GM19372 (cell line): Measurements from ENCODE around the gene NEK1.
"Not testable (repeated sequence)": the region's sequence is repeated elsewhere in the genome, so short reads cannot be mapped to it uniquely, and the experiment has no call there.

Experiments used
- ATAC-seq: cut with Tn5 transposase; IDR thresholded peaks from one replicate; pipeline ENCODE4 v1.9.1; 2021; ENCODE audit warnings: mild to moderate bottlenecking, low read depth, moderate library complexity; ENCODE audit not compliant: unreplicated experiment

The NEK1 gene

DNA sequence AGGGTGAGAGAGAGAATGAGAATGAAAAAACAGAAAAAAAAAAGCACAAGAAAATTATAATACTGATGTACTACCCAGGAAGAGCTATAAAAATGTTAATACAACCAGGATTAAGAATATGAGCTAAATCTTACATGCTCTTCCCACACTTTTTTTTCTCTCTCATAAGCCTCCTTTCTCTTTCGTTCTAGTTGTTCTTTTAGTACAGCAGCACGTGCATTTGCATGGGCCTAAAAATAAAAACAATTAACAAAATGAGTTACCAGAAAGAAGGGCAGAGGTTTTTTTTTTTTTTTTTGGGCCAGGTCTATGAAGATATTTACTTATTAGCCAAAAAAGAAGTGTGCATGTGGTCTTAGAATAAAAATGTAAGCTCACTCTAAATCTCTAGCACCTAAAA, 105.5 kb downstream of the NEK1 start:
- no peak for ATAC-seq

DNA sequence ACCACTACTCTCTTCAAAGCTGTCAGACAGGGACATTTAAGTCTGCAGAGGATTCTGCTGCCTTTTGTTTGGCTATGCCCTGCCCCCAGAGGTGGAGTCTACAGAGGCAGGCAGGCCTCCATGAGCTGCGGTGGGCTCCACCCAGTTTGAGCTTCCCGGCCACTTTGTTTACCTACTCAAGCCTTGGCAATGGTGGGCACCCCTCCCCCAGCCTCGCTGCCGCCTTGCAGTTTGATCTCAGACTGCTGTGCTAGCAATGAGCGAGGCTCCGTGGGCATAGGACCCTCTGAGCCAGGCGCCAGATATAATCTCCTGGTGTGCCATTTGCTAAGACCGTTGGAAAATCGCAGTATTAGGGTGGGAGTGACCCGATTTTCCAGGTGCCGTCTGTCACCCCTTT, 112.5 kb downstream of the NEK1 start:
- not testable (repeated sequence) for ATAC-seq

GRCh38 chr4:169494234-169494633, 118.1 kb downstream of the NEK1 start:
- ATAC-seq = not testable (repeated sequence)

GRCh38 chr4:169493164-169493524, 119.2 kb downstream of the NEK1 start:
- ATAC-seq = no peak

DNA sequence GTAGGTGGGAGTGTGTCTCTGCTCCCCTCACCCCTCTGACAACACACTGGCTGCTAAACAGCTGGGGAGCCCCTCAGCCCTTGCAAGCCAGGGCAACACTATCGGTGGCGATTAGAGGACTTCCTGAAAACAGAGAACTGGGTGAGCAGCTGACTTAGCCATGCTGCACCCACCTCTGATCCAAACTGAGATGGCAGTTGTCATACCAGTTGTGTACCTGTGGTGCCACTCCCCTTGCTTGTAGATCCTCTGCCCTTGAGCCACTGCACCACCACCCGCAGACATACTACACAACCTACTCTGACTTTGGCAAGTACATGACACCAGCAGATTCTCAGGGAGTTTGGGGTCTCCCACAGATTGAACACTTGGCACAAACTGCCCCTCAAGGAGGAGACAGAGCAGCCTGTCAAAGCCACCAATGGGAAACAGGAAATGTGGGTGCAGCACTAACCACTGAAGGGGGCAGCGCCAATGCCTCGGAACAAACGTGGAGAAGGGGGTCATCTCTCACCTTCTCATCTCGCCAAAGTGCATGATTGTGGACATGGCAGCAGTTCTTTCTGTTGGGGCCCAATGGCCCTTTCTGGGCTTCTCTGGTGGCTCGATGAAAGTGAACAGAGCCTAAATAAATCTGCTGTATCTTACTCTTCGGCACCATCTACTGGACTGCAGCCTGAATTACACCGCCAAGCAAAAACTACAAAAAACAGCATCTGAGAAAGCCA, 119.8 kb downstream of the NEK1 start:
- ATAC-seq = no peak

- ATAC-seq = no peak
Observed at GRCh38 chr4:169491211-169491610, 121.2 kb downstream of the NEK1 start.

DNA sequence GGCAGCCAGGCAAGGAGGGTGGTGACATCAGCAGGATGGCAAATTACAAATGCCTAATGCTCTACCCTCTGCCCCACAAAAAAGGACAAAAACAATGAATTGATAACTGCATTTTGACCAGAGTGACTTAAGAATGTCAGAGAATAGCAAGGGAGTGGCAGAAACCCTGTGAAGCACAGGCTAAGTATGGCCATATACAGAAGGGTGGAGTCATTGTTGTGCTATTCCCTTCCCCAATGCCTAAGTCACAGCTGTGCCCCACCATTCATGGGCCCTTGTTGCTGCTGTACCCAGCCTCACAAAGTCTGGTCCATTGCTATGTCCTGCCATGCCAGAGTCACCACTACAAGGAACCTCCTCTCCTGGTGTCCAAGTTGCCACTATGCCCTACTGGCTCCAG, 123.1 kb downstream of the NEK1 start:
- ATAC-seq = no peak

DNA sequence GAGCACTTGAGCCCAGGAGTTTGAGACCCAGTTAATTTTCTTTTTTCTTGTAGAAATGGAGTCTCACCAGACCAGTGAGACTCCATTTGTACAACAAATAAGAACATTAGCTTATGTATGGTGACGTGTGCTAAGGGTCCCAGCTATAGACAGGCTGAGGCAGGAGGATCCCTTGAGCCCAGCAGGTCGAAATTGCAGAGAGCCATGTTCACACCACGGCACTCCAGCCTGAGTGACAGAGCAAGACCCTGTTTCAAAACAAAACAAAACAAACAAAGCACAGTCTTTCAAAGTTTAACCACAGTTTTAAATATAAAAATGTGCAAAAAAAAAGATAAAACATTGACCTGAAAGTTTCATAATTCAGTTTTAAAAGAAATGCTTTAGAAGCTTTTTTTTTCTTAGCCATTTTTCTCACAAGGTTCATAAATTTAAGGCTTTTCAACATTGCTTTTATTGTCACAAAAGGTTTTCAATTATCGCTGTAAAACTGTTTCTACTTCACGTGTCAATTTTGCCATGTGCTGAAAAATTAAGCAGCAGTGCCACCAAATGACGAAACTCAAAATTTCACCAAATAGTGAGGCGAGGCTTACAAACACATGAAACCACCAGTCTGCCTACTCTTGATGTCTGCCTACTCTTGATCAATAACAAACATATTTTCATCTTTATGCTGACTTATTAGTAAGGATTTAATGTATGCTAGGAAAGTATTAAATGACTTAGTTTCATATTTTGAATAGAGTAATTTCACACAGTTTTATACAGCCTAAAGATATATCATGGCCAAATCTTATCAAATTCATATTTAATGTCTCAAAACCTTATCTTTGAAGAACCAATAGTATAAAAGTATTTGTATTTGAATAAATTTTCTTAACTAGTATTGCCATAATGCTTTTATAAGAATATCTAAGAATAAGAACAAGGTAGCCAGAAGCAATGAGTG, 126.3 kb downstream of the NEK1 start:
- ATAC-seq = peak; percentile 75

GRCh38 chr4:169485086-169485485, 127.3 kb downstream of the NEK1 start:
- no peak for ATAC-seq

DNA sequence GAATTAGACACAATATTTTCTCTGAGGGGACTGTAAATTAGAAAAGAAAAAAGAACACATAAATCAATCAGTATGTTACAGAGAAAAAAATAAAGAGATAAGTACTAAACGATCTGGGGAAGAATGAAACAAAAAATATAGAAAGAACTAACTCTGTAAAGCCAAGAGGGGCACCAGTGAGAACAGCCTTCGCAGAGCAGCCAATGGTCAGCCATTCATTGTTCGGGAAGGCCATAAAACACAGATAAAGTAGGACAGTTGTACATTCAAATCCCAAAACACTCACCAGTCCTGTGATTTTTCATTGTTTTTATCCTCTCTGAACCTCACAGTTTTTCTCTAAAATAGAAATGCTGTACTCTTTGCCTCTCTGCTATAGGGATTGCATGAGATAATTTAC, 127.9 kb downstream of the NEK1 start:
- no peak for ATAC-seq

GRCh38 chr4:169464080-169464479, 148.3 kb downstream of the NEK1 start:
- no peak for ATAC-seq

GRCh38 chr4:169460081-169460480, 152.3 kb downstream of the NEK1 start:
- ATAC-seq = no peak

GRCh38 chr4:169458575-169458974, 153.8 kb downstream of the NEK1 start:
- ATAC-seq = no peak

DNA sequence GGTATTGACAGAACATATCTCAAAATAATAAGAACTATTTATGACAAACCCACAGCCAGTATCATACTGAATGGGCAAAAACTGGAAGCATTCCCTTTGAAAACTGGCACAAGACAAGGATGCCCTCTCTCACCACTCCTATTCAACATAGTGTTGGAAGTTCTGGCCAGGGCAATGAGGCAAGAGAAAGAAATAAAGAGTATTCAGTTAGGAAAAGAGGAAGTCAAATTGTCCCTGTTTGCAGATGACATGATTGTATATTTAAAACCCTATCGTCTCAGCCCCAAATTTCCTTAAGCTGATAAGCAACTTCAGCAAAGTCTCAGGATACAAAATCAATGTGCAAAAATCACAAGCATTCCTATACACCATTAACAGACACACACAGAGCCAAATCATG, 159.7 kb downstream of the NEK1 start:
- not testable (repeated sequence) for ATAC-seq

- not testable (repeated sequence) for ATAC-seq
Observed at GRCh38 chr4:169448935-169449334, 163.4 kb downstream of the NEK1 start.

DNA sequence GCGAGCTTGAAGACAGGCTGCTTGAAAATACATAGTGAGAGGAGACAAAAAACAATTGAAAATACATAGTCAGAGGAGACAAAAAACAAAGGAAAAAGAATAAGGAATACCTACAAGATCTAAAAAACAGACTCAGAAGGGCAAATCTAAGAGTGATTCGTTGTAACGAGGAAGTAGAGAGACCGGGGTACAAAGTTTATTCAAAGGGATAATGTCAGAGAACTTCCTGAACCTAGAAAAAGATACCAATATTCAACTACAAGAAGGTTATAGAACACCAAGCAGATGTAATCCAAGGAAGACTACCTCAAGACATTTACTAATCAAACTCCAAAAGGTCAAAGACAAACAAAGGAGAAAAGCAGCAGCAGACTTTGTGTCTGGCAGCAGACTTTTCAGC, 165.6 kb downstream of the NEK1 start:
- no peak for ATAC-seq

GRCh38 chr4:169443748-169444147, 168.6 kb downstream of the NEK1 start:
- no peak for ATAC-seq

GRCh38 chr4:169440446-169440845, 171.9 kb downstream of the NEK1 start:
- ATAC-seq = no peak

DNA sequence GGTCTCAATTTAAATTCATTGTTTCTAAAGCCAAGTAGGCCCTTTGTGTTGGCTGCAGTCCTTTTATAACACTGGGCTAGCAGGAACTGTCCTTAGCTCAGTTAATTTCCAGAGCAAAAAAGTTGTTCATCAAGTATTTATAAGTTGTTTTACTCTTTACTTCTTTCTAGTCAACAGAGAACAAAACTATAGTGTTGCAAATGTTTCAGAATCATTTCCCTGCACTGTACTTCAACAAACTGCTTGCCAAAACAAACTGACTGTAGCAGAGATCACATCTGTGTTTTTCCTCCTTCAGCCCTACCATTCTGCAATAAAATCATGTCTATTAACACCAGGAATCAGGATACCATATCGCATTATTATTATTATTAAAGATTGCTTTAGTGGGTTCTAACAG, 173.1 kb downstream of the NEK1 start:
- no peak for ATAC-seq

DNA sequence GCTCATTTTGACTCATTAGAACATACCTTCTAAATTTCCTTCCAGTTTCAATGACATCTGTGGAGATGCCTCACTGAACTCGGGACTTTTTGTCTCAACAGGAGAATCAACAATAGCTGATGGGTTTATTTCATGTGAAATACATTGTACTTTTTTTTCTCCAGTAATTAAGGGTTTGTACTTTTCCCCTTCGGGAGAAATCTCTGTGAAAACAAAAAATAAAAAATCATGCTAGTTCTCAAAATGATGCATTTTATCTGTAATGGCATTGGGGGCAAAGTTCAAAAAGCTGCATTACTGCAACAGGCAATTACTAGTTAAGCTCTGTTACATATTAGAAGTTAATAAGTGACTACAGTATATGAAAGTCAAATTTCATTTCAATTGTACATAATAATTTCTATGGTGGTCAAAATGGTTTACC, 174.3 kb downstream of the NEK1 start:
- ATAC-seq = peak; percentile 38

DNA sequence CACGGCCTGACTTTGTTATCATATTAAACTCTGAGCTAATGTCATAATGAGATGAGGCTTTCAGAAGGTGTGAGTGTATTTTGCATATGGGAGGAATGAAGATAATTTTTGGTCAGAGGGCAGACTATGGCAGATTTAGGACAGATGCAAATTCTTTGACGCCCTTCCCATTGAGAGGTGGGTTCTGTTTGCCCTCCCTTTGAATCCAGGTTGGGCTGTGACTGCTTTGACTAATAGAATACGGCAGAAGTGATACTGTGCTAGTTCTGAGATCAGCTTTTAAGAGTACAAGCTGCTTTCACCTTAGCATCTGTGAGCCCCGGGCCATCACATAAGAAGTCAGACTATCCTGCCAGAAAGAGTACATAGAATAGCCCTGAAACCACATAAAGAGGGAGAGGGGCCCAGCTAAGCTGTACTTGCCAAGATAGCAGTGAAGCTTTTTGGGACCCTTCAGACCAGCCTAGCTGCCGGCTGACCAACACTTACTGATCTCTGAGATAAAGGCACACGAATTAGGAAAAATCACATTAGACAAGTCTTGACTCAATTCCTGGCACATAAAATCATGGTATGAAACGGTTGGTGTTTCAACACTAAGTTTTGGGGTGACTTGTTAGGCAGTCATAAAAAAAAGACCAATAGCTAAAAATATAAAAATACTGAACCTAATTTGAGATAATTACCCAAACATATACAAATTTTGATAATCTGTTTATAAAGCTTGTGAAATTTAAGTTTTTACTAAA, 174.9 kb downstream of the NEK1 start:
- peak; percentile 78 for ATAC-seq
